COLO829 (cell line): ENCODE measurements around the gene SHROOM3.

Source experiments
- DNase-seq: peaks from one replicate; pipeline ENCODE4 v3.0.0; 2012; ENCODE audit warnings: low spot score

Gene SHROOM3

DNA sequence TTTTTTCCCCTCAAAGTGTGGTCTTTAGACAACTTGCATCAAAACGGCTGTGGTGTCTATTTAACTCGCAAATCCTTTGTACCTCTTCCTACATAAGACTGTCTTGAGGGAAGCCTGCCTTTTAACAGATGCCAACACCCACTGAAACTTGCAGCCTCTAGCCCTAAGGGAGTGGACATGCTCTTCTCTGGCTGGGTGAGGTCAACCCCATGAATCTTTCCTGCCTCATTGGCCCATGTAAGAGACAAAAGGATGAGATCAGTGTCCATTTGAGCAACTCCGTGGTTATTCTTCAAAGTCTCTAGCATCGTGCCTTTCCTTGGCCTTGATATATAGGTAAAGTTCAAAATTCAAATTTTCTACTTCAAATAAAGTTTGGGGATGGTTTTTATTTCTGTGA, 134.7 kb downstream of the SHROOM3 start:
- DNase-seq = no peak

GRCh38 chr4:76570141-76570973, 135.3 kb downstream of the SHROOM3 start:
- no peak for DNase-seq

DNA sequence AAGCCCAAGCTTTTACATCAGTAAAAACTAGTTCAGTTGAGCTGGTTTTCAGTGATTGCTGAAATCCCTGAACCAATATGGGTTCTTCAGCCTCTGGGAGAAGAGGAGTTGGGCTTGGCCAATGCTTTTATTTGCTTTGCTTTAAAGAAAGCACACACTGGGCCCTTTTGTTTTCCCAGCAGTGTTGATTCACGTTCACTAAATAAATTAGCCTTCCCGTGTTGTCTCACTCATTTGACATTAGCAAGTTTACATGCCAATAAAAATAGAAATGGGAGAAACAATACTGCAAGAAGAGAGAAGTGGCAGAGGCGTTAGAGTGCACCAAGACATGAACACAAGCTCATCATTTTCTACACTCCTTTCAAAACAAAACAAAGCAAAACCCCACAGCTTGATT, 136.2 kb downstream of the SHROOM3 start:
- DNase-seq = no peak

DNA sequence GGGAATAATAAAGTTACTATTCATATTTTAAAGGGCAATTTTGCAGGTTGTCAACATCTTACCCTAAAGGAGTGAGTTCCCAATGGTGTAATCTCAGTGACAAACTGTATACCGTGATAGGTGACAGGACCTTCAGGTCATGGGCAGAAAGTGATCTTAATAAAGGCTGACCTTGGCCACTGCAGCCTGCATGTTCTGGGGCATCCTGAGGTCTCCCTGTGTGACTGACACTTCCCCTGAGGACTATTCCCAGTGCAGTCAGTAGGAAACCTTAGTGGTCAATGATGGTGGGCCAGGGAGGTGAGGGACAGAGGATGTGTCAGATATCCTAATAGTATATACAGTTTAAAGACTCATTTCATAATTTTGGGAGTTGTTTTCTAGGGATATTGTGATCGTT, 137.2 kb downstream of the SHROOM3 start:
- no peak for DNase-seq

GRCh38 chr4:76576824-76577223, 141.8 kb downstream of the SHROOM3 start:
- no peak for DNase-seq

DNA sequence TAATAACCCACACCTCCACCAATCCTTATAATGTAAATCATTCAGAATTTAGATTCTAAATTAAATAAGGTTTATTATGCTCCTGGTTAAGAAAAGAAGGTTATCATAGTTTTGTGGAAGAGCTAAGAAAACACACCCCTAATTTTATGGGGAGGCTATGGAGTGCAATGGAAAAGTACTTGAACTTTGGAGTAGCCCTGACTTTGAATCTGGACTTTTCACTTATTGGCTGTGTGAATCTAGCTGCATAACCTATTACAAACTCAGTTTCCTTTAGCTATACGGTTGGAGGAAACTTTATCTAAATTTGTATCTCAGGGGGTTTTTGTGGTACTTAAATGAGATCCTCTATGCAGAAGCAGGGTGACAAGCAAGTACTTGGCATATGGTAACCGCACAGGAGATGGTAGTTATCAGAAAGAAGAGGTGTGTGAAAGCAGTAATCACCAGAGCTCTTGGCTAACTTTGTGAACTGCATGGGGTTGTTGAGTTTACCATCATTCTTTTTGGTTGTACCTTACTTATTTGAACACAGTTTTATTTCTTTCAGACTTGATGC, 143.1 kb downstream of the SHROOM3 start:
- DNase-seq = no peak

GRCh38 chr4:76579596-76580375, 144.8 kb downstream of the SHROOM3 start:
- no peak for DNase-seq

- no peak for DNase-seq
Observed at GRCh38 chr4:76581077-76581962, 146.3 kb downstream of the SHROOM3 start.

- no peak for DNase-seq
Observed at GRCh38 chr4:76582074-76582816, 147.2 kb downstream of the SHROOM3 start.

DNA sequence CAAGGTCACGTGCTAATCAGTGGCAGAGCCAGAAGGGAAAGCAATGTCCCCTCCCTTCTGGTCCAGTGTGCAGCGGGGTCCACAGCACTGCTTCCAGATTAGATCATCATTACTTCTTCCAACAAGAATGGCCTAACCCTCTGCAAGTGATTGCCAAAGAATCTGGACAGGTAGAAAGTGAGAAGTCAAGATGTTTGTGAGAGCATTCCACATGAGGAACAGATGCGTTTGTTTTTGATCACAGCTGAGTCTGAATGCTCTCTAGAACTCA, 147.7 kb downstream of the SHROOM3 start:
- DNase-seq = no peak

DNA sequence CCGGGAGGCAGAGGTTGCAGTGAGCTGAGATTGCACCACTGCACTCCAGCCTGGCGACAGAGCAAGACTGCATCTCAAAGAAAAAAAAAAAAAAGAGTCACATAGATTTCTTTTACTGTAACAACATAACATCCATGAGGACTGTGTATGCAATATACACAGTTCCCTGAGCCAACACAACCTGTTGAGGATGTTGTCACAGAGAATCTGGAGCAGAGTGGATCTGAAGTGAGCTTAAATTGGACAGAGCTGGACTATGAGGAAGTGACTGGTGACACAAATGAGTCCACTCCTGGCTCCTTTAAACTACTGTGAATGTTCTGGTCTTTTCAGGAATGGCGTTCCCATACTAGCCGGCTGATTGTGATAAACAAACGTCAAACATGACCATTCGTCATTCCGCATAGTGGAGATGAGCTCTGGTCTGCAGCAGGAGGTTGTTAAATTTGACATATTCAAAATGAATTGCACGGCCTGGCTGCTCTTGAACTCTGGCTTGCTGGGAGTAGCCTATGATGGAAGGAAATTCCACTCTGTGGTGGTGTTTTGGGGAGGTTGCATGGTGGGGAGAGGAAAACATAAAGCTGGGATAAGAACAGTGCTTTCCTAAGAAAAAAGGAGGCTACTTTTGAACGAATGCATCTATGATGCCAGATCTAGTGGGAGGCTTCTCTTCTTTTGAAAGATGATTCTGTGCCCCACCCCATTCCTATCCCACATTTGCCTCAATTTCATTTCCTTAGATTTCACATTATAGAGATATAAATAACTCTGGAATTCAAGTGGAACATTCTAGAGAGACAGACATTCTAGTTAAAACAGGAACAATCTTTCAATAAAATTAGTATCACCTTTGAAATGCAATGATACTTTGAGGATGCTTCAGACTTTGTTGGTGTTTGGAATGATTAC, 149.5 kb downstream of the SHROOM3 start:
- DNase-seq = no peak

DNA sequence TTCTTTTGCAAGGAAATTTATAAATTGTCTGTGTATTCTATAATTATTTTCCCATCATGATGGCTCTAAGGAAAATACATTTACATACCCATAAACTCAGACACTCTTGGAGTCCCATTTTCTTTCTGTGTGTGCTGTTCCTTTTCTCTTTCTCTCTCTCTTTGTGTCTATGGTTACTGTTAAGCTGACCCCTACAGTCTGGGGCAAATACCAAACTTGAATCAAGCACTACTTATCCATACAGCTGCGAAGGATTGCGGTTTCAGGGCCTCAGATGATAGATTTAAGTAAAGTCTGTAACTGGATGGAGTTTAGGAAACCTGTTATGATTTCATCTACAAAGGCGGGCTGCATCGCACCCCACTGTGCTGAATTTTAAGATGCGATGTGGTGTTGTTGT, 150.2 kb downstream of the SHROOM3 start:
- DNase-seq = no peak

GRCh38 chr4:76585897-76586360, 150.9 kb downstream of the SHROOM3 start:
- DNase-seq = no peak

GRCh38 chr4:76588274-76588673, 153.2 kb downstream of the SHROOM3 start:
- no peak for DNase-seq

DNA sequence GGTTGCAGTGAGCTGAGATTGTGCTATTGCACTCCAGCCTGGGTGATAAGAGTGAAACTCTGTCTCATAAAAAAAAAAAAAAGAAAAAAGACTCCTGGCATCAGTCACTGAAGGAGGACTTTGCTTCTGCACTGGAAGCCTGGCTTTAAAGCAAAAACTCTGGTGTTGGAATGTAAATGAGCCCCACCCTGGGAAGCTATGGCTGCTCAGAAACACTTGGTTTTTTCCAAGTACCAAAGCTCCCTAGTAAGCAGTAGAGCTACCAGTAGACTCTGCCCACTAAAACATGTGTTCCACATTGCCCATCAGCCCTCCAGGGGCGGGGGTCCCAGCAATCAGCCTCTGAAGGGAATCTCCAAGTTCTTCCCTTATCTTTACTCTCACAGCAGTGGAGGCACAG, 154.4 kb downstream of the SHROOM3 start:
- no peak for DNase-seq

GRCh38 chr4:76589872-76590797, 155.1 kb downstream of the SHROOM3 start:
- peak; percentile 89 for DNase-seq

DNA sequence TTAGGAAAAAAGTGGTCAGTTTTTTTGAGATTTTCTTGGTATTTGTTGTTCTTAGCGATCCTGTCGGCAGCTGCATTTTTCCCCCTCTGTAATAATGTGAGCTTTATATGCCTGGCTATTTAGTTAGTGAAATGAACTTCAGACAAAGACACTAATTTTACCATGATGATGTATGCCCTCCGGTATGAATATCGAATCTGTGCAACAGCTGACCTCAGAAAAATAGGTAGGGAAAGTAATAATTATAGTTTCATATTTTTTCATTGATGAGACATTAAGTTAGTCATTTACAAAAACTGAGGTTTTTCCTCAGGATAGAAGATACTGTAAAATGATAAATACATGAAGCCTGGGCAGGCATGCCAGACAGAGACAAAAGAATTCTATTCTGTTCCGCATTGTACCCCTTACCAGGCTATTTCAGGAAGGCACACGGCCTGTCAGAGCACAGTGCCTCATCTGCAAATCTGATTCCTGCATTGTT, 155.8 kb downstream of the SHROOM3 start:
- DNase-seq = peak; percentile 56

DNA sequence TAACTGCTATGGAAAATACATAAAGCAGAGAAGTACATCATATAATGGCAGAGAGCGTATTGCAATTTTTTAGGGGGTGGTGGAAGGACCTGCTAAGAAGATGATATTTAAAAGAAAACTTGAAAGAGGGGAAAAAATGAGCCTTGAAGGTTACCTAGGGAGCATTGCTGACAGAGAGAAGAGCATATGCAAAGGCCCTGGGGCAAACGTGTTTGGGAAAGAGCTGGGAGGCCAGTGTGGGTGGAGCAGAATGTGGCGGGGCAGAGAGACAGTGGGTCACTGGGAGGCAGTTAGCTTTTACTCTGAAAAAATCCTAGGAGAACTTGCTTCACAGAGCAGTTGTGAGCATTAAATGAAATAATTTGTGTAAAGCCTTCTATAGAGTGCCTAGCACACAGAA, 157.0 kb downstream of the SHROOM3 start:
- DNase-seq = no peak

DNA sequence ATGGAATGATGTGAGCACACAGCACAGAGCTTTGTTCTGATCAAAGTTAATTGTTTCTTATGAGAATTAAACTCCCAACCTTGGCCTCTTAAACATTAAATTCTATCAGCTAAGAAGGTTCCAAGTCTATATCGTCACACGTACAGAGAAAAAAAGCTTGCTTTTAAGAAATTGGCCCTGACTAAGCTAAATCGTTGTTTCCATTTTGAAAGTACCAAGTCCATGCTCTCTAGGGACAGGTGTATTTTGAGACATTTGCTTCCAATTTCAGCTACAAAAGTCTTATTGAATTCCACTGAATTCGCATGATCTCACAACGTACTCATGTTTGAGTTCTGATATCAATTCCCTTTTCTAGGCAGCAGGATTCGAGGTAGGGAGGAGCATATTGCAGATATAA, 157.4 kb downstream of the SHROOM3 start:
- no peak for DNase-seq
